Measurements from ENCODE around the gene ARHGAP10. TPM values are rescaled to one million over a fixed set of nuclear protein-coding genes. Genes with fewer than 3 reads are reported as not detected.
A peak's percentile ranks its signal among the peaks of the same experiment; 100 is the strongest.

ARHGAP10 gene
- total and polyA plus RNA-seq, 10 of the 15 experiments (the other 5 are each of a cell fraction or from before 2014, with no cell fraction given), result 1.3 to 25.8 (median 17.2) TPM

DNA sequence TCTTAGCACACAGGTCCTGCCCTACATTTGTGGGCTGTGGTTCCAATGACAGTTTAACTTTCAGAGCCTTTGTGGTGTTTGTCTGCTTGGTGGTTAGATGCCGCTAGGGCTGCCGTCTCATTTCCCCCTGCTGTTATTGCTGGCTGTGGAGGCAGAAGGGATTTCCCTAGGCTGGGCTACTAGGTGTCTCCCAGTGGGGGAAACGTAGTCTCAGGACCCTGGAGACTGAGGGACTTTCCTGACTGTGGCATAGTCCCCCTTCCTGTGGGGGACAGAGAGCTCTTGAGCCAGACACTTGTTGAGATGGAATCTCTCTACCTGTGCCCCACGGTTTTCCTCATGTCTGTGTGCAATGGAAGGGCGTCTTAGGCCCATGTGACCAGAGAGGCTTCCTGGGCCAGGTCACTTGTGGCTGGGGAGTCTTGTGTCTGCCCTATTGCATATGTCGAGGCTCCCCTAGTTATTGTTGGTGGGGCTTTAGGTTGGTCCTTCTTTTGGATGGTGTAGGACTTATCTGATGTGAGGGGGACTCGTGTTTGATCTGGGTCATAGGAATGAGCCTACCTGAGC, 68.2 kb downstream of the ARHGAP10 start (continued):
- TF ChIP-seq, protein P1, sequence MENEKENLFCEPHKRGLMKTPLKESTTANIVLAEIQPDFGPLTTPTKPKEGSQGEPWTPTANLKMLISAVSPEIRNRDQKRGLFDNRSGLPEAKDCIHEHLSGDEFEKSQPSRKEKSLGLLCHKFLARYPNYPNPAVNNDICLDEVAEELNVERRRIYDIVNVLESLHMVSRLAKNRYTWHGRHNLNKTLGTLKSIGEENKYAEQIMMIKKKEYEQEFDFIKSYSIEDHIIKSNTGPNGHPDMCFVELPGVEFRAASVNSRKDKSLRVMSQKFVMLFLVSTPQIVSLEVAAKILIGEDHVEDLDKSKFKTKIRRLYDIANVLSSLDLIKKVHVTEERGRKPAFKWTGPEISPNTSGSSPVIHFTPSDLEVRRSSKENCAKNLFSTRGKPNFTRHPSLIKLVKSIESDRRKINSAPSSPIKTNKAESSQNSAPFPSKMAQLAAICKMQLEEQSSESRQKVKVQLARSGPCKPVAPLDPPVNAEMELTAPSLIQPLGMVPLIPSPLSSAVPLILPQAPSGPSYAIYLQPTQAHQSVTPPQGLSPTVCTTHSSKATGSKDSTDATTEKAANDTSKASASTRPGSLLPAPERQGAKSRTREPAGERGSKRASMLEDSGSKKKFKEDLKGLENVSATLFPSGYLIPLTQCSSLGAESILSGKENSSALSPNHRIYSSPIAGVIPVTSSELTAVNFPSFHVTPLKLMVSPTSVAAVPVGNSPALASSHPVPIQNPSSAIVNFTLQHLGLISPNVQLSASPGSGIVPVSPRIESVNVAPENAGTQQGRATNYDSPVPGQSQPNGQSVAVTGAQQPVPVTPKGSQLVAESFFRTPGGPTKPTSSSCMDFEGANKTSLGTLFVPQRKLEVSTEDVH (IDR thresholded peaks at IDR 0.05; ENCODE audit: low read depth, partially characterized antibody), result peak; percentile 28
- TF ChIP-seq BRCA1 (IDR thresholded peaks at IDR 0.05; ENCODE audit: low read depth, low read length) (no peak), SREBF2 (IDR thresholded peaks at IDR 0.05; ENCODE audit: low read length) (no peak), STAT1 (conservative IDR thresholded peaks at IDR 0.05) (no peak), TCF12 (IDR thresholded peaks at IDR 0.05; ENCODE audit: low read depth, low read length) (peak; percentile 79), WRNIP1 (IDR thresholded peaks at IDR 0.05; ENCODE audit: borderline replicate concordance, low read depth, low read length) (0 out of 2 replicates have a peak, but pooled peaks have one; percentile 90), SMARCA5 (IDR thresholded peaks at IDR 0.05) (peak; percentile 44), GATAD2B (conservative IDR thresholded peaks at IDR 0.05; ENCODE audit: low read depth) (peak; percentile 80), BMI1 (IDR thresholded peaks at IDR 0.05; ENCODE audit: borderline replicate concordance) (peak; percentile 56; the same call in 1 of the 2 replicates), CHD2 (IDR thresholded peaks at IDR 0.05; ENCODE audit: borderline replicate concordance, low read depth, low read length) (peak; percentile 71; the same call in 1 of the 2 replicates), BHLHE40 (IDR thresholded peaks at IDR 0.05; ENCODE audit: borderline replicate concordance in 1 of 2, low read depth in 2 of 2, low read length in 1 of 2) (peak; percentile 82 to 85), PML (IDR thresholded peaks at IDR 0.05; ENCODE audit: low read length) (peak; percentile 44; the same call in 1 of the 2 replicates), ZNF217 (IDR thresholded peaks at IDR 0.05) (peak; percentile 9; the same call in 1 of the 2 replicates), TAF1 (IDR thresholded peaks at IDR 0.05; ENCODE audit: borderline replicate concordance, low read depth, low read length) (0 out of 2 replicates have a peak, but pooled peaks have one; percentile 30), CBX5 (IDR thresholded peaks at IDR 0.05; ENCODE audit: low read depth) (peak; percentile 96), IRF4 (IDR thresholded peaks at IDR 0.05; ENCODE audit: low read depth, low read length) (peak; percentile 92)
- TF ChIP-seq, protein P2, sequence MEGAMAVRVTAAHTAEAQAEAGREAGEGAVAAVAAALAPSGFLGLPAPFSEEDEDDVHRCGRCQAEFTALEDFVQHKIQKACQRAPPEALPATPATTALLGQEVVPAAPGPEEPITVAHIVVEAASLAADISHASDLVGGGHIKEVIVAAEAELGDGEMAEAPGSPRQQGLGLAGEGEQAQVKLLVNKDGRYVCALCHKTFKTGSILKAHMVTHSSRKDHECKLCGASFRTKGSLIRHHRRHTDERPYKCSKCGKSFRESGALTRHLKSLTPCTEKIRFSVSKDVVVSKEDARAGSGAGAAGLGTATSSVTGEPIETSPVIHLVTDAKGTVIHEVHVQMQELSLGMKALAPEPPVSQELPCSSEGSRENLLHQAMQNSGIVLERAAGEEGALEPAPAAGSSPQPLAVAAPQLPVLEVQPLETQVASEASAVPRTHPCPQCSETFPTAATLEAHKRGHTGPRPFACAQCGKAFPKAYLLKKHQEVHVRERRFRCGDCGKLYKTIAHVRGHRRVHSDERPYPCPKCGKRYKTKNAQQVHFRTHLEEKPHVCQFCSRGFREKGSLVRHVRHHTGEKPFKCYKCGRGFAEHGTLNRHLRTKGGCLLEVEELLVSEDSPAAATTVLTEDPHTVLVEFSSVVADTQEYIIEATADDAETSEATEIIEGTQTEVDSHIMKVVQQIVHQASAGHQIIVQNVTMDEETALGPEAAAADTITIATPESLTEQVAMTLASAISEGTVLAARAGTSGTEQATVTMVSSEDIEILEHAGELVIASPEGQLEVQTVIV (IDR thresholded peaks at IDR 0.05; ENCODE audit: borderline replicate concordance, partially characterized antibody), result no peak
- TF ChIP-seq, protein P3, sequence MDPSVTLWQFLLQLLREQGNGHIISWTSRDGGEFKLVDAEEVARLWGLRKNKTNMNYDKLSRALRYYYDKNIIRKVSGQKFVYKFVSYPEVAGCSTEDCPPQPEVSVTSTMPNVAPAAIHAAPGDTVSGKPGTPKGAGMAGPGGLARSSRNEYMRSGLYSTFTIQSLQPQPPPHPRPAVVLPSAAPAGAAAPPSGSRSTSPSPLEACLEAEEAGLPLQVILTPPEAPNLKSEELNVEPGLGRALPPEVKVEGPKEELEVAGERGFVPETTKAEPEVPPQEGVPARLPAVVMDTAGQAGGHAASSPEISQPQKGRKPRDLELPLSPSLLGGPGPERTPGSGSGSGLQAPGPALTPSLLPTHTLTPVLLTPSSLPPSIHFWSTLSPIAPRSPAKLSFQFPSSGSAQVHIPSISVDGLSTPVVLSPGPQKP (IDR thresholded peaks at IDR 0.05; ENCODE audit: low read depth, low read length), result no peak
- TF ChIP-seq, protein P4, sequence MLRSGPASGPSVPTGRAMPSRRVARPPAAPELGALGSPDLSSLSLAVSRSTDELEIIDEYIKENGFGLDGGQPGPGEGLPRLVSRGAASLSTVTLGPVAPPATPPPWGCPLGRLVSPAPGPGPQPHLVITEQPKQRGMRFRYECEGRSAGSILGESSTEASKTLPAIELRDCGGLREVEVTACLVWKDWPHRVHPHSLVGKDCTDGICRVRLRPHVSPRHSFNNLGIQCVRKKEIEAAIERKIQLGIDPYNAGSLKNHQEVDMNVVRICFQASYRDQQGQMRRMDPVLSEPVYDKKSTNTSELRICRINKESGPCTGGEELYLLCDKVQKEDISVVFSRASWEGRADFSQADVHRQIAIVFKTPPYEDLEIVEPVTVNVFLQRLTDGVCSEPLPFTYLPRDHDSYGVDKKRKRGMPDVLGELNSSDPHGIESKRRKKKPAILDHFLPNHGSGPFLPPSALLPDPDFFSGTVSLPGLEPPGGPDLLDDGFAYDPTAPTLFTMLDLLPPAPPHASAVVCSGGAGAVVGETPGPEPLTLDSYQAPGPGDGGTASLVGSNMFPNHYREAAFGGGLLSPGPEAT (IDR thresholded peaks at IDR 0.05; ENCODE audit: low read depth), result peak; percentile 99

Data from GM12878 (cell line).